HL-60 (cell line): ENCODE measurements around the gene RPS23.

ENCODE experiments used
- CTCF ChIP-seq: IDR thresholded peaks from one replicate; pipeline ENCODE4 v1.5.1; 2011; ENCODE audit warnings: low read length, control low read depth, inconsistent platforms; ENCODE audit not compliant: insufficient read depth
- GABPA ChIP-seq: IDR thresholded peaks from 2 replicates; pipeline ENCODE4 v1.6.1; 2012; ENCODE audit warnings: low read depth
- POLR2AphosphoS5 ChIP-seq: IDR thresholded peaks from 2 replicates; pipeline ENCODE4 v1.6.1; 2012; ENCODE audit warnings: low read depth
- REST ChIP-seq: IDR thresholded peaks from 2 replicates; pipeline ENCODE4 v1.6.1; 2012; ENCODE audit warnings: low read depth; ENCODE audit not compliant: insufficient replicate concordance

GRCh38 chr5:82234885-82235284 is 43.3 kb downstream of the RPS23 start:
- TF ChIP-seq CTCF: no peak
- no peak for TF ChIP-seq POLR2AphosphoS5
- no peak for TF ChIP-seq REST
- TF ChIP-seq GABPA: no peak
